WERI-Rb-1 (cell line): ENCODE results near the gene TMEM106B.
"Not testable (repeated sequence)": the region's sequence is repeated elsewhere in the genome, so short reads cannot be mapped to it uniquely, and the experiment has no call there.

Experiments used
- DNase-seq: peaks from one replicate; pipeline ENCODE4 v3.0.0-alpha.2; 2020
- H3K27ac ChIP-seq: fragments of 250-450 bp; sonication (Bioruptor Pico); 2 replicates; pipeline ENCODE4 v1.5.1; 2020; ENCODE audit warnings: mild to moderate bottlenecking, moderate library complexity
- H3K27me3 ChIP-seq: fragments of 250-450 bp; sonication (Bioruptor Pico); 2 replicates; pipeline ENCODE4 v1.5.1; 2021; ENCODE audit warnings: mild to moderate bottlenecking, low read depth, moderate library complexity; ENCODE audit not compliant: insufficient read depth, severe bottlenecking
- H3K36me3 ChIP-seq: fragments of 250-450 bp; sonication (Bioruptor Pico); 2 replicates; pipeline ENCODE4 v1.5.1; 2020; ENCODE audit warnings: mild to moderate bottlenecking, moderate library complexity
- H3K4me3 ChIP-seq: 2 replicates; pipeline ENCODE4 v1.5.1; 2011; ENCODE audit warnings: low read depth, mild to moderate bottlenecking, control low read depth, low read length
- H3K9me3 ChIP-seq: fragments of 250-450 bp; sonication (Bioruptor Pico); 2 replicates; pipeline ENCODE4 v1.5.1; 2021; ENCODE audit warnings: mild to moderate bottlenecking, moderate library complexity; ENCODE audit not compliant: severe bottlenecking
- CTCF ChIP-seq: IDR thresholded peaks from 2 replicates; pipeline ENCODE4 v1.5.1; 2011; ENCODE audit warnings: low read depth, mild to moderate bottlenecking, control low read depth, inconsistent platforms, low read length

Gene TMEM106B

DNA sequence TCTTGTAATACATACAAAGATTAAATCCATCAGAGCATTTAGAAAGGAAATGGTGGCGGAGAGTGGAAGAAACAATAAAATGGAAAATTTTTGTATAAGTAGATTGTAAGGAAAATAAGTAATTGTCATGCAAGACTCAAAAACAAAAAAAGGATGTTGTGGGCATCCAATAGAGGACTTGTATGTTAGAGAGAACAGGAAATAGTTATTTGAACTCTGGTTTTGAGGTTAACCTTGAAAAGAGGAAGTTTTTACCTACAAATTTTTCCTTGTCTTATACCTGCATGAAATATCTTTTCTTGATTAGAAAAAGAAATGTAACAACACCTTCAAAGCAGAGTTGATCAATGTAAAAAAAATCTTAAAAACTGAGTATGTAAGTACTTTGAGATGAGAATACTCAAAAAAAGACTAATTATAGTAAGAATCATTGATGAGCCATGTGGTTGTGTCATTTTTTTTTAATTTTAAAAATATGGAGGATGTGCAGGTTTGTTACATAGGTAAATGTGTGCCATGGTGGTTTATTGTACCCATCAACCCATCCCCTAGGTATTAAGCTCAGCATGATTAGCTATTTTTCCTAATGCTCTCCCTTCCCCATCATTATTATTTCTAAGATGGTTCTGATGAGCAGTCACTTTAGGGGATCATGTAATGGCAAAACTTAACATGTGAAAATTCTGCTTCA lies 11.9 kb downstream of the TMEM106B start:
- no peaks in the 10 kb centered on the region; the same call in 1 of the 2 replicates for H3K36me3 ChIP-seq
- H3K4me3 ChIP-seq: no peak overlapping the region
- no peak for TF ChIP-seq CTCF
- no peak overlapping the region for H3K27ac ChIP-seq
- no peak for DNase-seq
- no peaks in the 10 kb centered on the region for H3K27me3 ChIP-seq
- no peaks in the 10 kb centered on the region for H3K9me3 ChIP-seq

DNA sequence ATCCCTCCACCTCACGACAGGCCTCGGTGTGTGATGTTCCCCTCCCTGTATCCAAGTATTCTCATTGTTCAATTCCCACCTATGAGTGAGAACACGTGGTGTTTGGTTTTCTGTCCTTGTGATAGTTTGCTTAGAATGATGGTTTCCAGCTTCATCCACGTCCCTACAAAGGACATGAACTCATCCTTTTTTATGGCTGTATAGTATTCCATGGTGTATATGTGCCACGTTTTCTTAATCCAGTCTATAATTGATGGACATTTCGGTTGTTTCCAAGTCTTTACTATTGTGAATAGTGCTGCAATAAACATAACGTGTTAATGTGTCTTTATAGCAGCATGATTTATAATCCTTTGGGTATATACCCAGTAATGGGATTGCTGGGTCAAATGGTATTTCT lies 13.9 kb downstream of the TMEM106B start:
- H3K4me3 ChIP-seq, DNase-seq, H3K9me3 ChIP-seq, H3K27me3 ChIP-seq, H3K36me3 ChIP-seq, H3K27ac ChIP-seq: not testable (repeated sequence)

DNA sequence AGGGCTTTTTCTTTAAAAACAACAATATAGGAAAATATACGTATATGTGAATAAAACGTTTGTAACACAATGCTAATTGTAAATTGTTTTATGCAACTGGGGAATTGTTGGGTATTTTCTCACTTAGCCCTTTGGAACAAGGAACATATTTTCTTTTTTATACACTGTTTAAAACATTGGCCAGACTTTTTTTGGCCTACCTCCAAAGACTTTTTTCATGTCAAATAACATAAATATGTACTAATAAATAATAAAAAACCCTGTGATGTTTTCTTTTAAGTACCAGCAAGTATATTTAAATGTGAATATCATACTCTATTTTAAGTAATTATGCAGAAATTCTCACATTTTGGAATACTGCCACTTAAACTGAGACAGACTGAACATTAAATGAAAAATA lies 15.7 kb downstream of the TMEM106B start:
- H3K27me3 ChIP-seq: no peaks in the 10 kb centered on the region
- DNase-seq: no peak
- H3K4me3 ChIP-seq: no peak overlapping the region
- H3K27ac ChIP-seq: no peak overlapping the region
- no peaks in the 10 kb centered on the region; the same call in 1 of the 2 replicates for H3K36me3 ChIP-seq
- H3K9me3 ChIP-seq: no peaks in the 10 kb centered on the region
- no peak for TF ChIP-seq CTCF

GRCh38 chr7:12228024-12228423 lies 16.9 kb downstream of the TMEM106B start:
- Histone ChIP-seq H3K27me3 (no peaks in the 10 kb centered on the region), H3K36me3 (no peaks in the 10 kb centered on the region; the same call in 1 of the 2 replicates), H3K27ac (no peak overlapping the region), H3K9me3 (no peaks in the 10 kb centered on the region), H3K4me3 (no peak overlapping the region)
- TF ChIP-seq CTCF: no peak
- DNase-seq: no peak

GRCh38 chr7:12229046-12229445 lies 18.0 kb downstream of the TMEM106B start:
- Histone ChIP-seq H3K4me3 (no peak overlapping the region), H3K36me3 (no peaks in the 10 kb centered on the region; the same call in 1 of the 2 replicates), H3K9me3 (no peaks in the 10 kb centered on the region), H3K27me3 (no peaks in the 10 kb centered on the region), H3K27ac (no peak overlapping the region)
- TF ChIP-seq CTCF: no peak
- no peak for DNase-seq

DNA sequence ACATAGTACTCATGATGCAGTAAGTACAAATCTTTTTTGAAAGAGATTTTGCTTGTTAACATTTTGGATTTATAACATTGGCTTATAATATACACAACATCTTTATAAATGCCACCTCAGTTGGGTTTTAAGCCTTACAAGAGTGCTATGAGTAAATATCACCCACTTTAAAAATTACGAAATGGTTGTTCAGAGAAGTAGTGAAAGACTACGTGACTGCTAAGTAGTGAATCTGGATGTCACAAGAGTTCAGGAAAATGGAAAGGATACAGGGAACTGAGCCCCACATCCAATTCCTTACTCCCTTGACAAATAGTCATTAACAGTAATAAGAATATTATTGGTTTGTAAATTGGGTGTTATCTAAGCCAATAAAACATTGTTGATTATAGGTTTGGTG lies 20.0 kb downstream of the TMEM106B start:
- Histone ChIP-seq H3K27me3 (no peaks in the 10 kb centered on the region), H3K27ac (no peak overlapping the region), H3K36me3 (no peaks in the 10 kb centered on the region; the same call in 1 of the 2 replicates), H3K9me3 (no peaks in the 10 kb centered on the region), H3K4me3 (no peak overlapping the region)
- no peak for DNase-seq
- TF ChIP-seq CTCF: no peak
